ENCODE data around the gene FZD8. TPM values are rescaled to one million over a fixed set of nuclear protein-coding genes. Genes with fewer than 3 reads are reported as not detected.

Gene FZD8
- total RNA-seq, 1 donor from 2014 or later: 6.6 TPM

DNA sequence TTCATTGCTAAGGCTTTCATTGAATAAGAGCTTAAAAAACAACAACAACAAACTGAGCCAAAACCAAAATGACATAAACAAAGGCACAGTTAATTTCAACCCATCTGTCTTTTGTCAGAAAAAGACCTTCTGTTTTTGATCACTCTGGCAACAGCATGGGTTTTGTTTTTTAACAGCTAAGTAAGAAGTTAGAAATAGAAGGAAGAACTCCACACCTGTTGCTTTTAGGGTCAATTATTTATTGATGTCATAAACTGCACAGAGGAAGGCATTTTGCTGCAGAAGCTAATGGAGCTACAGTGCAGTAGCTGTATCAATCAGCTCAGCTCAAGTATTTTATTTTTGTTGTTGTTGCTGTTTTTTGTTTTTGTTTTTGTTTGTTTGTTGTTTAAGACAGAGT, 53.3 kb downstream of the FZD8 start:
- intact Hi-C loops (cut with micrococcal nuclease): no loop called here
- TF ChIP-seq CTCF (IDR thresholded peaks at IDR 0.05; ENCODE audit: borderline replicate concordance): no peak
- H3K27ac ChIP-seq (replicated peaks): no peak overlapping the region
- H3K9me3 ChIP-seq (replicated peaks): no peaks in the 10 kb centered on the region
- H3K4me1 ChIP-seq: no peaks in the 10 kb centered on the region
- no peak for DNase-seq
- peaks cover 6% of the 10 kb centered on the region for H3K27me3 ChIP-seq (ENCODE audit: low read depth)
- H3K4me3 ChIP-seq: no peak overlapping the region
- no peaks in the 10 kb centered on the region for H3K36me3 ChIP-seq

Other genes with a start within 250 kb of the FZD8 start
- gene GJD4, start 37.0 kb downstream of the FZD8 start, total RNA-seq: not detected

All from left ventricle myocardium inferior (tissue), 1 donor.